Superior temporal gyrus (tissue), 1 donor: ENCODE data around the gene GCH1.
A peak's percentile ranks its signal among the peaks of the same experiment; 100 is the strongest.

ENCODE experiments used
- DNase-seq: peaks from one replicate; pipeline ENCODE4 v3.0.0-alpha.2; 2016; ENCODE audit errors: extremely low spot score

The GCH1 gene

DNA sequence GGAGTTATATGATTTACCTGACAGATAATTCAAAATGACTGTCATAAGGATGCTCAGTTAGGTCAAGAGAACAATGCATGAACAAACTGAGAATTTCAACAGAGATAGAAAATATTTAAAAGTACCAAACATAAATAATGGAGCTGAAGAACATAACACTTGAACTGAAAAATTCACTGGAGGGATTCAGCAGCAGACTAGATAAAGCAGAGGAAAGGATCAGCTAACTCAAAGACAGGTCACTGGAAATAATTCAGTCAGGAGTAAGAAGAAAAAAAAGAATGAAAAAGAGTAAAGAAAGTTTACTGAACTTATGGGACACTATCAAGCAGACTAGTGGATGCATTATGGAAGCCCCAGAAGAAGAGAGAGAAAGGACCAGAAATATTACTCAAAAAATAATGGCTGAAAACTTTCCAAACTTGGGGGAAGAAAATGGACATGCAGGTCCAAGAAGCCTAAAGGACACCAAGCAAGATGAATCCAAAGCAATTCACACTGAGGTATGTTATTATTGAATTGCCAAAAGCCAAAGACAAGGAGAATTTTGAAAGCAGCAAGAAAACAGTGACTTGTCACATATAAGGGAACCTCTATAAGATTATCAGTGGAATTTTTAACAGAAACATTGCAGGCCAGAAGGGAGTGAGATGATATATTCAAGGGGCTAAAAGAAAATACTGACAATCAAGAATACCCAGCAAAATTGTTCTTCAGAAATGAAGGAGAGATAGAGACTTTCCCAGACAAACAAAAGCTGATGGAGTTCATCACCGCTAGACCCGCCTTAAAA lies 78.7 kb downstream of the GCH1 start:
- DNase-seq = no peak

DNA sequence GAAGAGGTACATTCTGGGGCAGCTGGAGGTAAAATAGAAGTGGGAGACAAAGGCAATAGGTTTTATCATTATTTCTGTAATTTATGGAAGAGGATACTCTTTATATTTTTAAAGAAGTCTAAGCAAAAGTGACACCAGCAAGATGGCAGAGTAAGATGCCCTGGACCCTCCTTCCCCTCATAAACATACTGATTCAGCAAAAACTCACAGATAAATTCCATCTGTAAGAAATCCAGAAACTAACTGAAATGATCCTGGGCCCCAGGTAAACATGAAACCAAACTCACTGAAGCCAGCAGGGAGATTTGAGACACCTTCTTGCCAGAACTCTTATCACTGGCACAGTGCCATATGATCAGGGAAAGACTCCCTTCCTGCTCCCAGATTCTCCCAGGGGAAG lies 79.9 kb downstream of the GCH1 start:
- DNase-seq = no peak

DNA sequence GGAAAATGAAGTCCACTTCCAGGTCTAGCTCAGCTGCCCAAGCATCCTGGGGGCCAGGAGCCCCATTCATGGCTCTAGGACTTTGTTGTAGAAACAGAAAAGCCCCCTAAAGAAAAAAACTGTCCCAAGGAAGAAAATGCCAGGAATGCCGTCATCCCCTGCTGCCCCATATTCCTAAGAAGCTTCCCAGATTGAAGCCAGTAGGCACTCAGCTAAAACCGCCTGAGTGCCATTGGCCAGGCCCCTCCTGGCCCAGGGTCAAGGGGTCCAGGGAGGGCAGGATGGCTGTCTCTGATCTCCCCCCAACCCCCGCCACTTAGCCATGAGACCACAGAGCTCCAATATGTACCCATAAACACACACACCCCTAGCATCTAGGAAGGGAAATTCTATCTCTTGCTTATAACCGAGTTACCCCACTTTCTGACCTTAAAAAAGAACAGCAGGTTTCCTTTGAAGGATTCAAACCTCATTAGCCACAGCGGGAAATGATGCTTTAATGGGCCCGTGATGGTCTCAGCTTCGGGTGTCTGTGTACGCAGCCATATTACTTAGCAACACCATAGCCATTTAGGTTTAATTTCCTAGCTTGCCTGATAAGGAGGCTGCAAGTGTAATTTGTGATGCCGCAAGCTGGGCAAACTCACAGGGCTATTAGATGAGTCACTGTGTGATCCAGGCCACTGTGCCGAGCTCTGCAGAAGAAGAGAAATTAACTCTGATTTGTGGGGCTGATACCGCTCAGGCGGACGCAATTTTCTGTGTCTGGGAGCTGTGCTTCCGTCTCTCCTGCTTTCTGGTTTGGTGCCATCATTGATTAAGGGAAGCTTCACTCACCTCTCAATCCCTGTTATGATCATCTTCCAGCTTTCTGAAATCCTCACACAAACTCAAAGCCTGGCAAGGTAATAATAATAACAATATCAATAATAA lies 84.2 kb downstream of the GCH1 start:
- DNase-seq = peak; percentile 19

- no peak for DNase-seq
Measured at GRCh38 chr14:54817506-54817905, 85.1 kb downstream of the GCH1 start.

DNA sequence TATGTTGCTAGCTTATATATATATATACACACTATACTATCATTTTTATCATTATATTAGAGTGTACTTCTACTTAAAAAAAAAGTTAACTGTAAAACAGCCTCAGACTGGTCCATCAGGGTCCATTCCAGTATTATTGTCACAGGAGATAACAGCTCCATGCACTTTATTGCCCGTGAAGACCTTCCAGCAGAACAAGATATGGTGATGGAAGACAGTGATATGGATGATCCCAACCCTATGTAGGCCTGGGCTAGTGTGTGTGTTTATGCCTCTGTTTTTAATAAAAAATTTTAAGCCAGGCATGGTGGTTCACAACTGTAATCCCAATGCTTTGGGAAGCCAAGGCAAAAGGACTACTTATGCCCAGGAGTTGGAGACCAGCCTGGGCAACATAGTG lies 86.2 kb downstream of the GCH1 start:
- no peak for DNase-seq

- no peak for DNase-seq
Measured at GRCh38 chr14:54815515-54815914, 87.1 kb downstream of the GCH1 start.

DNA sequence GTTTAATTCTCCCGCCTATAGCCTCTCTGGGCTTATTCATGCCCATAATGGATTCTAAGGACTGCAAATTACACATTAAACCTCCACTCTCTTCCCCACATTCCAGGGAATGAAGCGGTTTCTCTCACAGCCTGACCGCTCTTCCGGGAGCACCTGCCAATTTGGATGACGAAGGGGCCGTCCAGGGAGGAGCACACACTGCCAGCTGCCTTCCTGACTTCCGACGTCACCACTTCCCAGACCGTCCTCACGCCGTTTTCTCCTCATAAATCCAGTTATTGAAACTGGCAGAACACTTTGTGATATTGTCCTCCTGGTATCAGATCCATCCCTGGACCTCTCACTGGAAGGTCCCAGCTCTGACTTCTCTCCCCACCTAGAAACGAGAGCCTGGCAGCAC lies 87.6 kb downstream of the GCH1 start:
- DNase-seq = no peak

- DNase-seq = no peak
Measured at GRCh38 chr14:54814076-54814475, 88.5 kb downstream of the GCH1 start.

GRCh38 chr14:54813081-54813480 lies 89.5 kb downstream of the GCH1 start:
- DNase-seq = no peak

- DNase-seq = no peak
Measured at GRCh38 chr14:54812617-54813016, 90.0 kb downstream of the GCH1 start.

GRCh38 chr14:54809767-54810166 lies 92.9 kb downstream of the GCH1 start:
- no peak for DNase-seq

- DNase-seq = no peak
Measured at GRCh38 chr14:54808326-54809161, 94.1 kb downstream of the GCH1 start.

GRCh38 chr14:54807881-54808280 lies 94.7 kb downstream of the GCH1 start:
- DNase-seq = no peak

- DNase-seq = no peak
Measured at GRCh38 chr14:54807428-54807827, 95.2 kb downstream of the GCH1 start.

GRCh38 chr14:54806616-54807015 lies 96.0 kb downstream of the GCH1 start:
- no peak for DNase-seq

GRCh38 chr14:54805445-54806322 lies 96.9 kb downstream of the GCH1 start:
- peak; percentile 91 for DNase-seq

- DNase-seq = no peak
Measured at GRCh38 chr14:54805070-54805444, 97.6 kb downstream of the GCH1 start.

DNA sequence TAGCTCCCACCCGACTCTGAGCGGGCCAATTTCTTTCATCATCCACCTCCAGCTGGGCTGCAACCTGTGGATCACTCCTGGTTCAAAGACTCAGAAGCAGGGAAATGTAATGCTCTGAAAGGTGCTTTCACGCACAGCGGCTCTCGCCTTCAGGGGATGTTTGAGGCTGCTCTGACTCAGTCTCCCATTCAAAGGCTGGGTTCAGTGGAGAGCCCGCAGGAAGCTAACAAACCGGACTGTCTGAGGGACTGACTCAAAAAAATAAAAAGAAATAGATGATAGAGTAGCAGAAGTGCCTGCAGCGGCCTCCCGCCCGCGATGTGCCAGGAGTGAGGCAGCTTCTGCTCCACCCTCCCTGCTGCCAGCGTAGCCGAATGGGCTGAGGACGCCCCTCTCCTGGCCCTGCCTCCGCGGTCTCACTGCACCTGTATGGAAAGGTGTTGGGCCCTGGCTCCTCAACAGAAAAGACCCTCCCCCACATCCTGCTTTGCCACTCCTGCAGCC lies 98.0 kb downstream of the GCH1 start:
- DNase-seq = no peak

DNA sequence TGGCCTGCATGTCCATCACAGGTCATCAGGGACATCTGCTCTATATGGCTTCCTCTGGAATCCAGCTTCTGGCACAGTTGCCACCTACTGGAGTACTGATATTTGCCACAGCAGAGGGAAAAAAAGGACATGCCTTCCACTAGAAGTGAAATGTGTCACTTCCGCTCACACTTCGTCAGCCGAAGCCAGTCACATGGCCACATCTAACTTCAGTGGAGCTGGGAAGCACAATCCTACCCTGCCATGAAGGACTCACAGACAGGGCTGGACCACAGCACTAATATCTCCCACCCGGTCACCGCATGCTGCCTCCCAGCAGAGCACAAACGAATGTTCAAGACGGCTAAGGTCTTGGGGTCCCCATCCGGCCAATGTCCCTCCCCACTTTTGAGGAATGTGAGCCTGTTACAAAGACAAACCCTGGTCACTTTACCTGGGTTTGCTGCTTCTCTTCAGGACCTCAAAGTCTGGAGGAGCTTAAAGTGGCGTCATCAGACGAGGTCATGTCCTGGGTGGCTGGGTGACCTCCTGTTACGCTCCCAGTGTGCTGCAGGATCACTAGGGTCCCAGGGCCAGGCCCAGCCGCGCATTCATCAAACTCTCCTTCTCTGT lies 98.6 kb downstream of the GCH1 start:
- DNase-seq = no peak

GRCh38 chr14:54803396-54803795 lies 99.2 kb downstream of the GCH1 start:
- no peak for DNase-seq
